Thymus (tissue), 14 donors: Measurements from ENCODE around the gene FBXL2. TPM values are rescaled to one million over a fixed set of nuclear protein-coding genes. Genes with fewer than 3 reads are reported as not detected.

ENCODE experiments used
- DNase-seq, 9 donors: peaks; one replicate each; pipeline ENCODE4 v3.0.0-alpha.2; 2013; ENCODE audit warnings: low spot score in 9 of 9, low read depth in 6 of 9, missing footprints in 1 of 9
- H3K27ac ChIP-seq, 2 donors: one replicate each; pipeline ENCODE4 v1.5.1; 2013; ENCODE audit warnings: control low read depth in 1 of 2, low read depth in 1 of 2, low read length in 1 of 2, mild to moderate bottlenecking in 1 of 2, moderate library complexity in 1 of 2
- H3K27me3 ChIP-seq, 2 donors: one replicate each; pipeline ENCODE4 v1.5.1; 2013; ENCODE audit warnings: low read length in 1 of 2; ENCODE audit not compliant: control insufficient read depth in 2 of 2, insufficient read depth in 1 of 2
- H3K36me3 ChIP-seq, 2 donors: one replicate each; pipeline ENCODE4 v1.5.1; 2013; ENCODE audit warnings: low read length in 1 of 2, mild to moderate bottlenecking in 1 of 2, moderate library complexity in 1 of 2; ENCODE audit not compliant: control insufficient read depth in 2 of 2, insufficient read depth in 2 of 2
- H3K4me1 ChIP-seq, 2 donors: one replicate each; pipeline ENCODE4 v1.5.1; 2013; ENCODE audit warnings: low read length in 2 of 2; ENCODE audit not compliant: control insufficient read depth in 2 of 2, insufficient read depth in 2 of 2
- H3K4me3 ChIP-seq, 2 donors: one replicate each; pipeline ENCODE4 v1.5.1; 2013; ENCODE audit warnings: low read length in 2 of 2, control low read depth in 1 of 2, mild to moderate bottlenecking in 1 of 2
- H3K9me3 ChIP-seq, 2 donors: one replicate each; pipeline ENCODE4 v1.5.1; 2013; ENCODE audit warnings: low read length in 1 of 2, mild to moderate bottlenecking in 1 of 2; ENCODE audit not compliant: control insufficient read depth in 2 of 2, insufficient read depth in 1 of 2
- WGBS: extraction: QIAGEN DNeasy Blood & Tissue Kit; methylation state at CpG from one replicate; pipeline ENCODE4 v1.1.7; 2013; 5-methylcytosine and 5-hydroxymethylcytosine counted together
- long read RNA-seq, 10 donors: transcript quantifications; one replicate each; lab custom pipeline, GENCODE V29; 2026
- polyA plus RNA-seq: library from polyadenylated mRNA; stranded (reverse); fragments of 200-250 nt; gene quantifications from one replicate; pipeline ENCODE4 v1.2.3, GENCODE V29; 2013
- total RNA-seq: library from RNA; stranded (reverse); fragments of 120-200 nt; gene quantifications from one replicate; pipeline ENCODE4 v1.2.4, GENCODE V29; 2013
- donor health status: healthy.

The FBXL2 gene
- 1.9 TPM for total RNA-seq
- polyA plus RNA-seq = 3.9 TPM
- long read RNA-seq, donor 1 = 0 reads
- long read RNA-seq, donor 2, partial matches to known transcripts = 0 of 2 reads
- long read RNA-seq, donor 2, other reads (novel, unspliced or antisense) = 0 of 2 reads
- long read RNA-seq, donor 3, partial matches to known transcripts = 0 of 3 reads
- long read RNA-seq, donor 3, other reads (novel, unspliced or antisense) = 0 of 3 reads
- long read RNA-seq, donor 4 = 0 reads
- long read RNA-seq, donor 5, partial matches to known transcripts = 0 of 2 reads
- long read RNA-seq, donor 5, other reads (novel, unspliced or antisense) = 0 of 2 reads
- long read RNA-seq, donor 6 = 0 reads
- long read RNA-seq, donor 7, partial matches to known transcripts = 5 of 6 reads
- long read RNA-seq, donor 7, other reads (novel, unspliced or antisense) = 0 of 6 reads
- long read RNA-seq, donor 8 = 0 reads
- long read RNA-seq, donor 9 = 0 reads
- long read RNA-seq, donor 10 = 0 reads

GRCh38 chr3:33277193-33277882 is at the start of gene FBXL2:
TSS of gene FBXL2 (plus strand) at chr3:33277442. CDS start at chr3:33277513, 71 bp downstream.
- Histone ChIP-seq H3K4me1 (peaks cover 0 to 4% of the 10 kb centered on the region in 2 donors), H3K4me3 (peak within 1 kb of the TSS; percentile 40 to 66), H3K27ac (no peak within 1 kb of the TSS), H3K27me3 (peaks cover 0 to 18% of the 10 kb centered on the region in 2 donors), H3K9me3 (no peaks in the 10 kb centered on the region), H3K36me3 (no peaks in the 10 kb centered on the region)
- 2% methylated on average over 63 of the region's 63 CpGs for WGBS
- DNase-seq = peak in 6 of 9 donors; percentile 4 to 49 (median 28)

- WGBS = 85% methylated on average over 3 of the region's 3 CpGs
- Histone ChIP-seq H3K4me1 (no peaks in the 10 kb centered on the region), H3K27me3 (peaks cover 0 to 2% of the 10 kb centered on the region in 2 donors), H3K27ac (no peak overlapping the region), H3K36me3 (no peaks in the 10 kb centered on the region), H3K9me3 (no peaks in the 10 kb centered on the region), H3K4me3 (no peak overlapping the region)
- DNase-seq = no peak
Observed at GRCh38 chr3:33229066-33229465, 48.2 kb upstream of the FBXL2 start.

GRCh38 chr3:33229947-33230346 is 47.3 kb upstream of the FBXL2 start:
- no peaks in the 10 kb centered on the region for H3K36me3 ChIP-seq
- no peak overlapping the region for H3K27ac ChIP-seq
- 75% methylated on average over 5 of the region's 5 CpGs for WGBS
- H3K9me3 ChIP-seq = no peaks in the 10 kb centered on the region
- peaks cover 0 to 2% of the 10 kb centered on the region in 2 donors for H3K27me3 ChIP-seq
- H3K4me1 ChIP-seq = no peaks in the 10 kb centered on the region
- no peak for DNase-seq
- no peak overlapping the region for H3K4me3 ChIP-seq

GRCh38 chr3:33231756-33232465 is 45.3 kb upstream of the FBXL2 start:
- Histone ChIP-seq H3K36me3 (no peaks in the 10 kb centered on the region), H3K4me1 (no peaks in the 10 kb centered on the region), H3K27me3 (peaks cover 0 to 2% of the 10 kb centered on the region in 2 donors), H3K27ac (no peak overlapping the region), H3K9me3 (no peaks in the 10 kb centered on the region), H3K4me3 (no peak overlapping the region)
- 69% methylated on average over 5 of the region's 5 CpGs for WGBS
- no peak for DNase-seq

- Histone ChIP-seq H3K9me3 (no peaks in the 10 kb centered on the region), H3K36me3 (no peaks in the 10 kb centered on the region), H3K4me1 (no peaks in the 10 kb centered on the region), H3K4me3 (no peak overlapping the region), H3K27me3 (peaks cover 0 to 2% of the 10 kb centered on the region in 2 donors), H3K27ac (no peak overlapping the region)
- 94% methylated on average over 1 of the region's 1 CpG for WGBS
- DNase-seq = no peak
Observed at GRCh38 chr3:33233884-33234283, 43.4 kb upstream of the FBXL2 start.

GRCh38 chr3:33236005-33236404 is 41.2 kb upstream of the FBXL2 start:
- no peaks in the 10 kb centered on the region for H3K36me3 ChIP-seq
- no peak overlapping the region for H3K4me3 ChIP-seq
- no peak overlapping the region for H3K27ac ChIP-seq
- H3K9me3 ChIP-seq = no peaks in the 10 kb centered on the region
- 93% methylated on average over 2 of the region's 2 CpGs for WGBS
- H3K4me1 ChIP-seq = no peaks in the 10 kb centered on the region
- H3K27me3 ChIP-seq = peaks cover 0 to 2% of the 10 kb centered on the region in 2 donors
- no peak for DNase-seq

GRCh38 chr3:33237439-33237838 is 39.8 kb upstream of the FBXL2 start:
- Histone ChIP-seq H3K27ac (no peak overlapping the region), H3K36me3 (no peaks in the 10 kb centered on the region), H3K9me3 (no peaks in the 10 kb centered on the region), H3K4me3 (no peak overlapping the region), H3K27me3 (no peaks in the 10 kb centered on the region), H3K4me1 (no peaks in the 10 kb centered on the region)
- 96% methylated on average over 4 of the region's 4 CpGs for WGBS
- DNase-seq = no peak

- 94% methylated on average over 1 of the region's 1 CpG for WGBS
- Histone ChIP-seq H3K9me3 (no peaks in the 10 kb centered on the region), H3K27ac (no peak overlapping the region)
Observed at GRCh38 chr3:33238923-33239322, 38.3 kb upstream of the FBXL2 start.

GRCh38 chr3:33240261-33240660 is 37.0 kb upstream of the FBXL2 start:
- H3K27ac ChIP-seq = no peak overlapping the region
- H3K9me3 ChIP-seq = no peaks in the 10 kb centered on the region
- no peaks in the 10 kb centered on the region for H3K27me3 ChIP-seq
- H3K36me3 ChIP-seq = no peaks in the 10 kb centered on the region
- no peak for DNase-seq
- WGBS = 96% methylated on average over 1 of the region's 1 CpG
- no peaks in the 10 kb centered on the region for H3K4me1 ChIP-seq
- no peak overlapping the region for H3K4me3 ChIP-seq

More at GRCh38 chr3:33238923-33239322, 38.3 kb upstream of the FBXL2 start:
- no peak for DNase-seq
- H3K27me3 ChIP-seq = no peaks in the 10 kb centered on the region
- H3K4me3 ChIP-seq = no peak overlapping the region
- H3K4me1 ChIP-seq = no peaks in the 10 kb centered on the region
- H3K36me3 ChIP-seq = no peaks in the 10 kb centered on the region
